Thoracic aorta (tissue), 2 donors: ENCODE measurements around the gene FAM227B. TPM values are rescaled to one million over a fixed set of nuclear protein-coding genes. Genes with fewer than 3 reads are reported as not detected.

Experiments
- ATAC-seq: fragments of 150-250 bp; one replicate; pipeline ENCODE4 v1.8.0; 2017; ENCODE audit warnings: low read depth; ENCODE audit not compliant: insufficient number of reproducible peaks, low FRiP score
- DNase-seq: peaks from one replicate; pipeline ENCODE4 v3.0.0-alpha.2; 2020; ENCODE audit warnings: low spot score
- H3K27ac ChIP-seq, 2 donors: fragments of 200-600 bp; sonication (generic); 1 replicate in 1 of 2; 2 replicates in 1 of 2; pipeline ENCODE4 v1.5.1; 2016; ENCODE audit warnings: mild to moderate bottlenecking in 2 of 2, moderate library complexity in 2 of 2
- H3K27me3 ChIP-seq: fragments of 200-600 bp; sonication (generic); replicated peaks from 2 replicates; pipeline ENCODE4 v1.6.0; 2016; ENCODE audit warnings: mild to moderate bottlenecking; ENCODE audit not compliant: insufficient read depth
- H3K36me3 ChIP-seq: fragments of 200-600 bp; sonication (generic); one replicate; pipeline ENCODE4 v1.5.1; 2016
- H3K4me1 ChIP-seq, 2 donors: fragments of 200-600 bp; sonication (generic); 1 replicate in 1 of 2; 2 replicates in 1 of 2; pipeline versions ENCODE4 v1.5.1 to v1.6.0; 2016; ENCODE audit warnings: low read depth in 2 of 2, mild to moderate bottlenecking in 1 of 2; ENCODE audit not compliant: control insufficient read depth in 1 of 2
- H3K4me3 ChIP-seq: fragments of 200-600 bp; sonication (generic); 2 replicates; pipeline ENCODE4 v1.5.1; 2016; ENCODE audit warnings: mild to moderate bottlenecking
- H3K9me3 ChIP-seq: fragments of 200-600 bp; sonication (generic); 2 replicates; pipeline ENCODE4 v1.5.1; 2016
- CTCF ChIP-seq: fragments of 200-600 bp; sonication (generic); IDR thresholded peaks from one replicate; pipeline ENCODE4 v1.5.1; 2019; ENCODE audit warnings: antibody characterized with exemption
- total RNA-seq, 2 donors: library from RNA; depleted of rRNA; stranded (reverse); fragments of >200 nt; gene quantifications; one replicate each; pipeline versions ENCODE4 v1.1.0 to v1.2.3, GENCODE V29; 2016

The FAM227B gene
- total RNA-seq, 2 donors from 2014 or later: 3.2 to 15.2 TPM

- Histone ChIP-seq H3K27ac (no peak overlapping the region), H3K4me1 (peaks cover 0 to 3% of the 10 kb centered on the region in 2 donors), H3K9me3 (no peaks in the 10 kb centered on the region), H3K27me3 (no peaks in the 10 kb centered on the region), H3K36me3 (peaks cover 4% of the 10 kb centered on the region), H3K4me3 (no peak overlapping the region)
- no peak for TF ChIP-seq CTCF
- DNase-seq: no peak
- no peak for ATAC-seq
Measured at GRCh38 chr15:49288391-49288790, 332.2 kb downstream of the FAM227B start.

- Histone ChIP-seq H3K27me3 (no peaks in the 10 kb centered on the region), H3K9me3 (no peaks in the 10 kb centered on the region), H3K4me1 (peaks cover 0 to 3% of the 10 kb centered on the region in 2 donors), H3K27ac (no peak overlapping the region), H3K4me3 (no peak overlapping the region), H3K36me3 (peaks cover 3% of the 10 kb centered on the region)
- no peak for TF ChIP-seq CTCF
- no peak for ATAC-seq
- no peak for DNase-seq
Measured at GRCh38 chr15:49287481-49287880, 333.1 kb downstream of the FAM227B start.

DNA sequence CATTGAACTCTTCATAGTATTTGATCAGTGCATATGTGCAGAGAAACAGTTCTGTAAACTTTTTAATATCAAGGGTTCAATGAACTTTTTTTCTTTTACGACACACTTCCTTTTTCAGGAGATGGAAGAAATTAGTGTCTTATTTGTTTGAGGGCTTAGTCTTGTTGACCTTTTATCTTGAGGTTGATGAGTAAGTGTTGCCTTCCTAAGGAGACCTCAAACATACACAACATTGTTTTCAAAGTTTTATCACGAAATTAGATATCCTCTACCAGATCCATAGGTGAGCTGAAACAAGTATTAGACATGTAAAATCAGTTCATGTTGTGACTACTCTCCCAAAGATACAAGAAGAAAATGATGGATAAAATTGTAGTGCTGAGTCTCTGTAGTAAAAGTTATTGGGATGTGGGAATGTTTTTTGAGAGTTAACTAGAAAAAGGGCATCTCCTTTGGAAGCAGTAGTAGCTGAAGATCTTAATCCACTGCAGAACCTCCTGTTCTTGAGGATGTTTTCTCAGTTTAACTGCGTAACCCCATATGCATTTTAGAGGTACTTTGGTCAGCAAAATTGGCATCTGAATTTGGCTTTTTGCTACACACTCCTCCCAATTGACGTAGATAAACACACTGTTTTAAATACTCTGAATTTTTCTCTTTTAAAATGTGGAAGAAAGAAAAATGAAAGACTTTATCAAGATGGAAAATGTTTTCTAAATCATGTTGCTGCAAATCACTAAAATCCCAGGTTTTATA, 333.8 kb downstream of the FAM227B start:
- H3K4me1 ChIP-seq: peaks cover 0 to 3% of the 10 kb centered on the region in 2 donors
- no peak for TF ChIP-seq CTCF
- no peak for DNase-seq
- H3K9me3 ChIP-seq: no peaks in the 10 kb centered on the region
- no peak overlapping the region for H3K4me3 ChIP-seq
- H3K36me3 ChIP-seq: no peaks in the 10 kb centered on the region
- H3K27ac ChIP-seq: no peak overlapping the region
- H3K27me3 ChIP-seq: no peaks in the 10 kb centered on the region
- ATAC-seq: no peak

DNA sequence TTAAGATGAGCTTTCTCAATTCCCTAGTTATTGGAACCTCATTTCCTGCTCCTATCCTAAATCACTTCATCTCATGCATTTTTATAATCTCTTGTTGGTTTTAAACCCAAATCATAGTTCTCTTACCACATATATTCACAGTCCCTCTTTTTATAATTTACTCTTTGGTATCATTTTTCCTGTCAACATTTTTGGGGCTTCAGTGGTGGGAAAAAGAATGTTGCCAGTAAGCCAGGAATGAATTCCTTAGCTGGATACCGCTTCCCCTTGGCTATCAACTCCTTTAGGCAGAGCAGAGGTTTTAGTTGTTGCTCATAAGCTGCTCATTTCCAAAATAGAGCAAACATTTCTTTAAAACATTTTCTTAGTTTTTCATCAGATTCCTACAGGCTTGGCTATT, 338.3 kb downstream of the FAM227B start:
- no peaks in the 10 kb centered on the region for H3K9me3 ChIP-seq
- peaks cover 0 to 2% of the 10 kb centered on the region in 2 donors for H3K4me1 ChIP-seq
- no peak overlapping the region for H3K4me3 ChIP-seq
- no peak for TF ChIP-seq CTCF
- DNase-seq (no peak), ATAC-seq (no peak)
- H3K27me3 ChIP-seq: no peaks in the 10 kb centered on the region
- no peak overlapping the region for H3K27ac ChIP-seq
- no peaks in the 10 kb centered on the region for H3K36me3 ChIP-seq

GRCh38 chr15:49279521-49280456, 340.8 kb downstream of the FAM227B start:
- Histone ChIP-seq H3K4me3 (no peak overlapping the region), H3K27ac (no peak overlapping the region), H3K9me3 (no peaks in the 10 kb centered on the region), H3K27me3 (no peaks in the 10 kb centered on the region), H3K36me3 (no peaks in the 10 kb centered on the region), H3K4me1 (no peaks in the 10 kb centered on the region)
- no peak for TF ChIP-seq CTCF
- ATAC-seq (no peak), DNase-seq (no peak)
